ENCODE measurements around the gene PCSK2.

Gene PCSK2

GRCh38 chr20:17399303-17399985 is 172.6 kb downstream of the PCSK2 start:
- no peak for DNase-seq (ENCODE audit: low spot score)

- peak; percentile 74 for DNase-seq (ENCODE audit: low spot score)
Observed at GRCh38 chr20:17403461-17403860, 176.6 kb downstream of the PCSK2 start.

DNA sequence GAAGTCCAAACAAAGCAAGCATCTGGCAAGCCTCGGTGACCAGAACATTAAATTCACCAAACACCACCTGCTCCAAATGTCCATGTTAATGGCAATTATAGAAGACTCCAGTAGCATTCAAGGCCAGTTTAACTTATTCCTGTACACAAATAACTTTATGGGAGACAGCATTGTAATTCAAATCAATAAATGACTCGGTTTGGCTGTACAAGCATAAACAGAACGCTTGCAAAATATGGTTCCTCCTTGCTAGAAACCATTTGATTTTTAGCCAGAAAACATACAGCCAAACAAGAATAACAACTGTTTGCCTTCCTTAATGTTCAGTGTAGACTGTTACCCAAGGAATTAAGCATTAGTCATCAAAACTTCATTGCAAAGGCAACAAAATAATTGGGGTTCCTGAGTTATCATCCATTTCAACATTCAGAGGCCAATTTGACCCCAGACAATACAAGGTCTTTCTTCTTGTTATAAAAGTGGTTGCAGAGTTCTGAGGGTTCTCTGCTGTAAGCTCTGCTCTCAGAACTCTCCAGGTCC is 179.3 kb downstream of the PCSK2 start:
- no peak for DNase-seq (ENCODE audit: low spot score)

- DNase-seq (ENCODE audit: low spot score): no peak
Observed at GRCh38 chr20:17407550-17407949, 180.7 kb downstream of the PCSK2 start.

DNA sequence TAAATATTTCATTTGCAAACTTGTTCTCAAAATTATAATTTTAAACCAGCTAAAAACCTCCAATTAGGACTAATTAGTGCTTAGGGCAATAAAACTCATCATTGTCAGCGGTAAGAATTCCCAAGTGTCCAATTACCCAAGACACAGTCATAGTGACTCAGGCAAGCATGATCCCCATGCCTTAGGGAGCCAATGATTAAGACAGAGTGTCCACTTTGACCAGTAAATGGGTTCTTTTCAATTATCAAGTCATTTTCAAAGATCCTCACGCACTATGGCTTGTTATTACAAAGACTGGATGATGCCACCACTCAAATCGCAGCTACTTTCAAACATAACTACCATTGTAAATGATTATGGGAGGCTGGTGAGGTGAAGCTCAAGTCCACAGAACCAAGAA is 190.4 kb downstream of the PCSK2 start:
- peak; percentile 95 for DNase-seq (ENCODE audit: low spot score)

- DNase-seq (ENCODE audit: low spot score): no peak
Observed at GRCh38 chr20:17418737-17419136, 191.9 kb downstream of the PCSK2 start.

GRCh38 chr20:17419479-17420041 is 192.7 kb downstream of the PCSK2 start:
- no peak for DNase-seq (ENCODE audit: low spot score)

GRCh38 chr20:17421493-17421892 is 194.7 kb downstream of the PCSK2 start:
- peak; percentile 83 for DNase-seq (ENCODE audit: low spot score)

- DNase-seq (ENCODE audit: low spot score): no peak
Observed at GRCh38 chr20:17423782-17424181, 196.9 kb downstream of the PCSK2 start.

- DNase-seq (ENCODE audit: low spot score): no peak
Observed at GRCh38 chr20:17427638-17428037, 200.8 kb downstream of the PCSK2 start.

DNA sequence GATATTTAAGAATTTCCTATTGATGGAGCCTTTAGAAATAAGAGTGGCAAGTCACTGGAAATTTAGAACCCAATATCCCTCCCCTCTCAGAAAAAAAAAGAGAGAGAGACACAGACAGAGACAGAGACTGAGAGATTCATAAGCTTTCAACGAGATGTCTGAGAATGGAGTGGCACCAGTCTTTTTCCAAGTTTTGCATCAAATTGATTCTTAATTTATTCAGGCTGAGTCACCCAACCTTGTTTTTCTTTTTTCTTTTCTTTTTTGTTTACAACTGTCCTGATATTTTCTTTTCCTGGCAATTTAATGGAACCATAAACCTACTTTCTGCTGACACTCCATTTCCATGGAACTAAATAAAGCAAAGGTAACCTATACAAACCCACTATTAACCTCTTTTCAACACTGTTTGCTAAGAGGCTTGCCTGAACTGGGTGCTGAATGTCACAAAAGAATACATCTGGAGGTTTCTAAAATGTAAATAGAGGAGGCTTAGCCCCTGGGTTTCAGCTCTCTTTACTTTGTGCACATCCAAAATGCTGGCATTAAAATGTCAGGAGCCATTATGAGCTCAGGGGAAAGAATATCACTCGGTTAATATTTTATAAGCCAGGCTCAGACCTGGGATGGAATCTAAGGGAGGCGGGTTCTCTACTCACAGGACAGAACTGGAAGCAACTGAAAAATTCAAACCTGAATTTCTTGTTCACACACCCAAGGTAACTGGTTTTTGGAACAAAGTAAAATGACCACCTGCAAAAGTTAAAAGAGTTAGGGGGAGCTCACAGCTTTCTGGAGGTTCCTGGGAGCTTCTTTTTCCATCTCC is 203.5 kb downstream of the PCSK2 start:
- no peak for DNase-seq (ENCODE audit: low spot score)

DNA sequence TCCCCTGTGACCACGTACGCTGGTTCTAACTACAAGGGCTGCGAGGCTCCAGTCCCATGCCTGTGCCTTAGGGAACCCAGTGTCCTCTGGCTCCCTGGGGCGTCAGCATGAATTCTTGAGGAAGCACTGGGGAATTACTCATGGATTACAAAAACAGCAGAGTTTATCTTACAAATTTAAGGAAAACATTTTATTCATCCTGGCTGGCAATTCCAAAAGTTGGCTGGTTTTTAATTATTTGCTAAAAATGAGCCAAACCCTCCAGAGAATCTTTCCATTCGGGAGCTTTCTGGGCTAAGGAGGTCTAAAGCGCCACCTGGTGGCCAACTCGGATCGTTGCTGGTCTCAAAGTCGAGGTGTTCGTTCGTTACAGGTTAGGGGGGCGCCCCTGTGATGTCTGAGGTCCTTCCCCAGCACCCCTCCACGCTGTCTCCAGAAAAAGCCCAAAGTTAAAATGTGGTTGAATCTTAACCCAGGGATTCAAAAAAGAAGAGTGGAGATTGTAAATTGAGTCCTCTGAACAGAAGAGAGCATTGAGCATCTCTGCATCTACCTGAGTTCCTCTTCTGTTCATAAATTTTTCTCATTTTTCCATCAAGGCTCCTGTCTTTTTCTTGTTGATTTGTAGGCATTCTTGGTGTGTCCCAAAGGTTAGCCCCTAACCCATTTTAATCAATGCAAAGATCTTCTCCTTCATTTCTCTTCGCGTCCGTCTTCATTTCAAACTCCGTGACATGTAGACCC is 205.0 kb downstream of the PCSK2 start:
- DNase-seq (ENCODE audit: low spot score): no peak

GRCh38 chr20:17436664-17437063 is 209.8 kb downstream of the PCSK2 start:
- DNase-seq (ENCODE audit: low spot score): no peak

- no peak for DNase-seq (ENCODE audit: low spot score)
Observed at GRCh38 chr20:17437251-17437650, 210.4 kb downstream of the PCSK2 start.

GRCh38 chr20:17438436-17439039 is 211.7 kb downstream of the PCSK2 start:
- no peak for DNase-seq (ENCODE audit: low spot score)

- no peak for DNase-seq (ENCODE audit: low spot score)
Observed at GRCh38 chr20:17439616-17440296, 212.9 kb downstream of the PCSK2 start.

DNA sequence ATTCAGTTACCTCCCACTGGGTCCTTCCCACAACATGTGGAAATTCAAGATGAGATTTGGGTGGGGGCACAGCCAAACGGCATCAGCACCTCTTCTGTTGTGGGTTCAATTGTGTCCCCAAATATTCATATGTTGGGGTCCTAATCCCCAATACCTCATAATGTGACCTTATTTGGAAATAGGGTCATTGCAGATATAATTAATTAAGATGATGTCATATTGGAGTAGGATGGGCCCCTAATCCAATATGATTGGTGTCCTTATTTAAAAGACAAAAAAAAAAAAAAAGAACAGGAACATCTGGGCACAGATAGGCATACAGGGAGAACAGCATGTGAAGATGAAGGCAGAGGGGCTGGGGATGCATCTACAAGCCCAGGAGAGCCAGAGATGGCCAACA is 214.9 kb downstream of the PCSK2 start:
- DNase-seq (ENCODE audit: low spot score): no peak

GRCh38 chr20:17442588-17442987 is 215.7 kb downstream of the PCSK2 start:
- peak; percentile 44 for DNase-seq (ENCODE audit: low spot score)

- no peak for DNase-seq (ENCODE audit: low spot score)
Observed at GRCh38 chr20:17443131-17443858, 216.5 kb downstream of the PCSK2 start.

DNA sequence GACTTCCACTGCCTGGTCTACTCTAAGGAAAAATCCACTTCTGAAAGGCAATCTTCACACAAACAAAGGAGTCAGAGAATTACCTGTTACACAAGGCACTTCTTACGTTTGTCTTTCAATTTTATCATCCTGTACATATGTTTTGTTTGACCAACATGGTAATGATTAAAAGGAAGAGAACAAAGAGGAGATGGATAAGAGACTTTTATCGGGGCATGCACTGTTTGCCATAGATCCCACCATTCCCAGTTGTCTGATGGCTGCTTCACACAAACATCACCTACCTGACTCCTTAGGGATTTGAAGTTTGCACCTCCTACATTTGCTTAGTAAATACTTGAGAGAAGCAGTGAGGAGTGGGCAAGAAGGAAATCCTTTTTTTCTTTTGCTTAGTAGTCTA is 217.3 kb downstream of the PCSK2 start:
- DNase-seq (ENCODE audit: low spot score): no peak

DNA sequence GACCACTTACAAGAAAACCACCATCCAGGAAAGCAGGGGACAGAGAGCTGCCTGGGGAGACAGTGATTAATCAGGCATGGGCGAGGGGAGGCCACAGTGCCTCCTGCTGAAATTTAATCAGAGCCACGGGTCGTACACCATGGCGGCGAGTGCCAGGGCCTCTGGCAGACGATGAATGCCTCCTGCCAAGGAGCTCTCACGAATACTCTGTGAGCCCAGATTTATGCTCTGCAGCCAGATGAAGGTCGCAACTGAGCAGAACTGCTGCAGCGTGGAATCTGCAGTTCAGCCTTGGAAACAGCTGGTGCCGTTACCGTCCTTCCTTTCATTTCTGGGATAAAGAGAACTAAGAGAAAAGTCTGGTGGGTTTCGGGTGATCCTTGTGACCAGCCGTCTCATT is 218.7 kb downstream of the PCSK2 start:
- DNase-seq (ENCODE audit: low spot score): no peak

Measured in COLO829 (cell line).